Measurements from ENCODE around the gene SPATA20. TPM values are rescaled to one million over a fixed set of nuclear protein-coding genes. Genes with fewer than 3 reads are reported as not detected.

The SPATA20 gene
- total RNA-seq, 1 experiment from 2014 or later = 33.2 TPM

- no TSS peak for BruUV-seq (replicated peaks)
- TF ChIP-seq, protein P1, sequence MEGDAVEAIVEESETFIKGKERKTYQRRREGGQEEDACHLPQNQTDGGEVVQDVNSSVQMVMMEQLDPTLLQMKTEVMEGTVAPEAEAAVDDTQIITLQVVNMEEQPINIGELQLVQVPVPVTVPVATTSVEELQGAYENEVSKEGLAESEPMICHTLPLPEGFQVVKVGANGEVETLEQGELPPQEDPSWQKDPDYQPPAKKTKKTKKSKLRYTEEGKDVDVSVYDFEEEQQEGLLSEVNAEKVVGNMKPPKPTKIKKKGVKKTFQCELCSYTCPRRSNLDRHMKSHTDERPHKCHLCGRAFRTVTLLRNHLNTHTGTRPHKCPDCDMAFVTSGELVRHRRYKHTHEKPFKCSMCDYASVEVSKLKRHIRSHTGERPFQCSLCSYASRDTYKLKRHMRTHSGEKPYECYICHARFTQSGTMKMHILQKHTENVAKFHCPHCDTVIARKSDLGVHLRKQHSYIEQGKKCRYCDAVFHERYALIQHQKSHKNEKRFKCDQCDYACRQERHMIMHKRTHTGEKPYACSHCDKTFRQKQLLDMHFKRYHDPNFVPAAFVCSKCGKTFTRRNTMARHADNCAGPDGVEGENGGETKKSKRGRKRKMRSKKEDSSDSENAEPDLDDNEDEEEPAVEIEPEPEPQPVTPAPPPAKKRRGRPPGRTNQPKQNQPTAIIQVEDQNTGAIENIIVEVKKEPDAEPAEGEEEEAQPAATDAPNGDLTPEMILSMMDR (IDR thresholded peaks at IDR 0.05; ENCODE audit: unreplicated experiment) = no peak
- peaks cover 12% of the 10 kb centered on the region for H3K27me3 Mint-ChIP-seq (ENCODE audit: unreplicated experiment)
- no peak for DNase-seq
- no peak overlapping the region for H3K27ac Mint-ChIP-seq (ENCODE audit: unreplicated experiment)
- no peak overlapping the region for H3K4me3 Mint-ChIP-seq (ENCODE audit: low read depth, unreplicated experiment)
- intact Hi-C loops (cut with micrococcal nuclease; ENCODE audit: unreplicated experiment) = no loop called here
- peaks cover 4% of the 10 kb centered on the region for H3K36me3 Mint-ChIP-seq (ENCODE audit: insufficient read depth, unreplicated experiment)
- H3K4me1 Mint-ChIP-seq (ENCODE audit: low read depth, unreplicated experiment) = no peaks in the 10 kb centered on the region
- no peaks in the 10 kb centered on the region for H3K9me3 Mint-ChIP-seq (ENCODE audit: low read depth, unreplicated experiment)
- CTCF ChIA-PET = no interaction called here
These were observed 24.2 kb upstream of the SPATA20 start for GRCh38 chr17:50522766-50523165.

DNA sequence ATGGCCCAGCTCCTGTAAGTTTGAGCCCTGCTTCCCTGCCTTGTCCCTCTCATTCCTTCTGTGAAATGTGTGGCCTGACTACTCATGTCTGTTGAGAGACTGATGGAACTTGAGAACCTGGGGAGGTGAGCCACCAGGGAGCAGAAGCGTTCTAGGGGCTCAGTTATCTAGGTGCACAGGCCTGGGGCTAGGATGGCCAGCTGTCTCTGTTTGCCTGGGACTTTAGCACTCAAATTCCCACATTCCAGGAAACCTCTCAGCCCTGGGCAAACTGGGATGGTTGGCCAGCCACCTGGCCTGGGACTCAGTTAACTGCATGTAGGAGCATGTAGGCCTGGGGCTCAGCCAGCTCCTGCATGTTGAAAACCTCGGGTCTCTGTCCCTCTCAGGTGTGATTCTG, 23.8 kb upstream of the SPATA20 start:
- Mint-ChIP-seq H3K27ac (ENCODE audit: unreplicated experiment) (no peak overlapping the region), H3K36me3 (ENCODE audit: insufficient read depth, unreplicated experiment) (no peaks in the 10 kb centered on the region), H3K4me3 (ENCODE audit: low read depth, unreplicated experiment) (no peak overlapping the region), H3K9me3 (ENCODE audit: low read depth, unreplicated experiment) (no peaks in the 10 kb centered on the region), H3K27me3 (ENCODE audit: unreplicated experiment) (peaks cover 11% of the 10 kb centered on the region), H3K4me1 (ENCODE audit: low read depth, unreplicated experiment) (no peaks in the 10 kb centered on the region)
- CTCF ChIA-PET = no interaction called here
- TF ChIP-seq, protein P1 (IDR thresholded peaks at IDR 0.05; ENCODE audit: unreplicated experiment) = no peak
- no TSS peak for BruUV-seq (replicated peaks)
- intact Hi-C loops (cut with micrococcal nuclease; ENCODE audit: unreplicated experiment) = no loop called here
- no peak for DNase-seq

DNA sequence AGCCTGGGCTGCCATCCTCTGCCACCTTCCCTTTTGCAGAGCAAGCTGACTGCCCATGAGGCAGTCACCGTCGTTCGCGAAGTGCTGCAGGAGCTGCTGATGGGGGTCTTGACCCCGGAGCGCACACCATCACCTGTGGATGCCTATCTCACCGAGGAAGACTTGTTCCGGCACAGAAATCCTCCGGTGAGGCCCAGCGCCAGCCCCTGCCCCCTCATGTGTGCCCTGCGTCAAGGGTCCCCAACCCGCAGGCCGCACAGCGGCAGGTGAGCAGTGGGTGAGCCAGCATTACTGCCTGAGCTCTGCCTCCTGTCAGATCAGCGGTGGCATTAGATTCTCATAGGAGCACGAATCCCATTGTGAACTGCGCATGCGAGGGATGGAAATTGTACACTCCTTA, 22.1 kb upstream of the SPATA20 start:
- Mint-ChIP-seq H3K27ac (ENCODE audit: unreplicated experiment) (no peak overlapping the region), H3K27me3 (ENCODE audit: unreplicated experiment) (peaks cover 19% of the 10 kb centered on the region), H3K4me3 (ENCODE audit: low read depth, unreplicated experiment) (no peak overlapping the region), H3K36me3 (ENCODE audit: insufficient read depth, unreplicated experiment) (no peaks in the 10 kb centered on the region), H3K9me3 (ENCODE audit: low read depth, unreplicated experiment) (no peaks in the 10 kb centered on the region), H3K4me1 (ENCODE audit: low read depth, unreplicated experiment) (no peaks in the 10 kb centered on the region)
- no peak for DNase-seq
- BruUV-seq (replicated peaks) = no TSS peak
- CTCF ChIA-PET = interaction anchor here (0.6 kb wide), 1 partner anchor 9 kb away, joined by 3 read pairs; no protein-coding TSS in a partner anchor
- TF ChIP-seq, protein P1 (IDR thresholded peaks at IDR 0.05; ENCODE audit: unreplicated experiment) = no peak
- intact Hi-C loops (cut with micrococcal nuclease; ENCODE audit: unreplicated experiment) = no loop called here

DNA sequence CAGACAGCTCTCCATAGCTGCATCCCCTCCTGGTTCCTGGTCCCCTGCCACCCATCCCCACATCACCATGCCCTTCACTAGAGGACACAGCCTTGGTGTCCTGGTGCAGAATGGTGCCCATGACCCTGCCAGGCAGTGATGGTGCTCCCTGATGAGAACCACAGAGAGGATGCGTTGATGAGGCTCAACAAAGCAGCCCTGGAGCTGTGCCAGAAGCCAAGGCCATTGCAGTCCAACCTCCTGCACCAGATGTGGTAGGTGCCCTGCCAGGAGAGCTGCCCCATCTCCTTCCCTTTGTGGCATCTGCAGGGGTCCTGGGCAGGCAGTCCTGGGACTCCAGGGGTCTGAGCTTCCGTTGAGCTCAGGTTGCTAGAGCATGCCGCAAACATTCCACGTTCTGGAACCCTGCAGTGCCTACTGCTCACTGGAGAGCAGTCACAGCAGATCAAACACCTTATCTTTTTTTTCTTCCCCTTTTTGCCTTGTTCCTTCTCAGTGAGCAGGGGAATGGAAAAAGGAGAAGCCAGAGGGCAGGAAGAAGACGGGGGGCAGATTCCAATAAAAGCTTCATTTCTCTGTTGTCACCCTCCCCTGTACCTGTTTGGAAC, 19.7 kb upstream of the SPATA20 start:
- no TSS peak for BruUV-seq (replicated peaks)
- TF ChIP-seq, protein P1 (IDR thresholded peaks at IDR 0.05; ENCODE audit: unreplicated experiment) = no peak
- CTCF ChIA-PET = interaction anchor here (0.6 kb wide), 1 partner anchor 232 kb away, joined by 6 read pairs; no protein-coding TSS in a partner anchor
- Mint-ChIP-seq H3K27ac (ENCODE audit: unreplicated experiment) (no peak overlapping the region), H3K27me3 (ENCODE audit: unreplicated experiment) (peaks cover 20% of the 10 kb centered on the region), H3K9me3 (ENCODE audit: low read depth, unreplicated experiment) (no peaks in the 10 kb centered on the region), H3K4me1 (ENCODE audit: low read depth, unreplicated experiment) (peaks cover 15% of the 10 kb centered on the region), H3K4me3 (ENCODE audit: low read depth, unreplicated experiment) (no peak overlapping the region), H3K36me3 (ENCODE audit: insufficient read depth, unreplicated experiment) (peaks cover 7% of the 10 kb centered on the region)
- intact Hi-C loops (cut with micrococcal nuclease; ENCODE audit: unreplicated experiment) = no loop called here
- no peak for DNase-seq
